Lower leg skin (tissue), 3 donors: ENCODE results near the gene UBA6.

Source experiments
- POLR2A ChIP-seq, 2 donors: fragments of 450-650 bp; IDR thresholded peaks; one replicate each; pipeline ENCODE4 v1.6.1; 2016 to 2017; ENCODE audit warnings: antibody characterized with exemption in 2 of 2, mild to moderate bottlenecking in 1 of 2, moderate library complexity in 1 of 2
- TF ChIP-seq, protein P1 (sequence below), 3 donors: fragments of 450-650 bp; IDR thresholded peaks; one replicate each; pipeline ENCODE4 v1.5.1; 2016; ENCODE audit warnings: antibody characterized with exemption in 3 of 3, mild to moderate bottlenecking in 3 of 3, moderate library complexity in 2 of 3

DNA sequence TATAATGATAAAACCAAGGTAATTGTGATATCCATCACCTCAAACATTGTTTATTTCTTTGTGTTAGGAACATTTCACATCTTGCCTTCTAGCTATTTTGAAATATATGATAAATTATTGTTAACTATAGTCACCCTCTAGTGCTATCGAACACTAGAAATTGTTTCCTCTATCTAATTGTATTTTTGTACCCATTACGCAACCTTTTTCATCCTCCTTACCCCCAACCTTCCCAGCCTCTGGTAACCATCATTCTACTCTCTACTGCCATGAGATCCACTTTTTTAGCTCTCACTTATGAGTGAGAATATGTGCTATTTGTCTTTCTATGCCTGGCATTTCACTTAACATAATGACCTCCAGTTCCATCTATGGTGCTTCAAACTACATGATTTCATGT lies 3.9 kb upstream of the UBA6 start:
- TF ChIP-seq, protein P1, sequence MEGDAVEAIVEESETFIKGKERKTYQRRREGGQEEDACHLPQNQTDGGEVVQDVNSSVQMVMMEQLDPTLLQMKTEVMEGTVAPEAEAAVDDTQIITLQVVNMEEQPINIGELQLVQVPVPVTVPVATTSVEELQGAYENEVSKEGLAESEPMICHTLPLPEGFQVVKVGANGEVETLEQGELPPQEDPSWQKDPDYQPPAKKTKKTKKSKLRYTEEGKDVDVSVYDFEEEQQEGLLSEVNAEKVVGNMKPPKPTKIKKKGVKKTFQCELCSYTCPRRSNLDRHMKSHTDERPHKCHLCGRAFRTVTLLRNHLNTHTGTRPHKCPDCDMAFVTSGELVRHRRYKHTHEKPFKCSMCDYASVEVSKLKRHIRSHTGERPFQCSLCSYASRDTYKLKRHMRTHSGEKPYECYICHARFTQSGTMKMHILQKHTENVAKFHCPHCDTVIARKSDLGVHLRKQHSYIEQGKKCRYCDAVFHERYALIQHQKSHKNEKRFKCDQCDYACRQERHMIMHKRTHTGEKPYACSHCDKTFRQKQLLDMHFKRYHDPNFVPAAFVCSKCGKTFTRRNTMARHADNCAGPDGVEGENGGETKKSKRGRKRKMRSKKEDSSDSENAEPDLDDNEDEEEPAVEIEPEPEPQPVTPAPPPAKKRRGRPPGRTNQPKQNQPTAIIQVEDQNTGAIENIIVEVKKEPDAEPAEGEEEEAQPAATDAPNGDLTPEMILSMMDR (IDR thresholded peaks at IDR 0.05): no peak
- TF ChIP-seq POLR2A (IDR thresholded peaks at IDR 0.05): no peak
